Heart right ventricle (tissue), 16 donors: Measurements from ENCODE around the gene RAF1. TPM values are rescaled to one million over a fixed set of nuclear protein-coding genes. Genes with fewer than 3 reads are reported as not detected.
"Not testable (repeated sequence)": the region's sequence is repeated elsewhere in the genome, so short reads cannot be mapped to it uniquely, and the experiment has no call there.

Experiments used
- ATAC-seq, 8 donors: fragments of 200-7000 bp; cut with Tn5 transposase; one replicate each; pipeline ENCODE4 v1.9.1; 2020; ENCODE audit warnings: mild to moderate bottlenecking in 8 of 8, moderate library complexity in 8 of 8, moderate number of reproducible peaks in 1 of 8
- DNase-seq, 2 donors: peaks; one replicate each; pipeline ENCODE4 v3.0.0-alpha.2; 2020
- H3K27ac ChIP-seq, 10 donors: fragments of 200-600 bp; sonication (generic) in 2 of 10; one replicate each; pipeline versions ENCODE4 v1.5.0 to v1.8.0; 2020 to 2022; ENCODE audit warnings: mild to moderate bottlenecking in 3 of 10
- H3K27me3 ChIP-seq, 7 donors: fragments of 200-600 bp; one replicate each; pipeline ENCODE4 v1.8.0; 2021 to 2022; ENCODE audit warnings: mild to moderate bottlenecking in 2 of 7
- H3K36me3 ChIP-seq, 9 donors: fragments of 200-600 bp; sonication (generic) in 1 of 9; one replicate each; pipeline versions ENCODE4 v1.5.0 to v1.8.0; 2020 to 2022; ENCODE audit warnings: mild to moderate bottlenecking in 2 of 9
- H3K4me1 ChIP-seq, 9 donors: fragments of 200-600 bp; sonication (generic) in 1 of 9; one replicate each; pipeline versions ENCODE4 v1.5.0 to v1.8.0; 2020 to 2022; ENCODE audit warnings: mild to moderate bottlenecking in 4 of 9
- H3K4me3 ChIP-seq, 10 donors: fragments of 200-600 bp; sonication (generic) in 2 of 10; one replicate each; pipeline versions ENCODE4 v1.5.0 to v1.8.0; 2020 to 2022; ENCODE audit warnings: mild to moderate bottlenecking in 7 of 10, moderate library complexity in 2 of 10
- H3K9me3 ChIP-seq, 11 donors: fragments of 200-600 bp in 10 of 11; sonication (generic) in 2 of 11; one replicate each; pipeline versions ENCODE4 v1.5.0 to v1.8.0; 2013 to 2022; ENCODE audit warnings: mild to moderate bottlenecking in 2 of 11, control low read depth in 1 of 11, moderate library complexity in 1 of 11
- WGBS, 2 donors: extraction: QIAGEN DNeasy Blood & Tissue Kit; methylation state at CpG; one replicate each; pipeline ENCODE4 v1.1.7; 2013; ENCODE audit warnings: inconsistent platforms in 1 of 2; 5-methylcytosine and 5-hydroxymethylcytosine counted together
- intact Hi-C, 10 donors: fragments of 100-400 bp; cut with DNase I; formaldehyde crosslinking; loops; one replicate each; pipeline versions ENCODE4 v1.11.1 to v1.14.2; 2022
- polyA plus RNA-seq, 2 donors: library from polyadenylated mRNA; stranded (reverse); fragments of 200-250 nt; gene quantifications; one replicate each; pipeline ENCODE4 v1.2.3, GENCODE V29; 2013
- total RNA-seq, 10 donors: library from RNA; stranded (reverse); fragmentation: NEBNext Ultra II Directional in 3 of 10; extraction: Animal tissue kit (Norgen Biotek cat#: 25700) in 3 of 10; gene quantifications; one replicate each; pipeline versions ENCODE4 v1.2.1 to v1.2.4, GENCODE V29; 2021 to 2023
- TF ChIP-seq, protein P1 (sequence below), 9 donors: fragments of 200-600 bp; sonication (generic) in 2 of 9; IDR thresholded peaks; one replicate each; pipeline versions ENCODE4 v1.5.0 to v1.8.0; 2021 to 2022; ENCODE audit warnings: antibody characterized with exemption in 9 of 9, mild to moderate bottlenecking in 5 of 9, moderate library complexity in 1 of 9
- donor health status: Arrhythmogenic right ventricular cardiomyopathy.
- donor health status: ischemic (EF 13 %, LVEDD 7.1; RV severe dilation, severe dysfunction).
- donor health status: healthy with polysubstance abuse.
- donor health status: DM: no; HTN: yes; CAD: no.
- donor health status: DM: no; HTN: no; CAD: no.
- donor health status: ischemic (EF 25% LVEDD 6.9; RV normal size, moderate dysfunction).
- donor health status: ischemic (EF 25% LVEDD 5.7; RV mildly dilated, moderate dysfunction).
- donor health status: healthy.
- donor health status: DM: yes; HTN: yes; CAD: no.
- donor health status: Ischemic cardiomyopathy.
- donor health status: ischemic (EF 35%, LVEDD 5.7; RV mildly dilated, moderate dysfunction).
- donor health status: nonischemic (EF 11% LVEDD 7.7; RV severe dilation, severe dysfunction).
- donor health status: DM: yes; HTN: yes; CAD: no.
- donor health status: PGD.
- donor health status: ischemic (EF 29% LVEDD 5.4; RV normal size, mild dysfunction).
- donor health status: nonischemic (EF 23%, LVEDD 6.1; RV moderate dilation, normal function).

Gene RAF1
- total and polyA plus RNA-seq, 12 donors: 65.4 to 193 (median 123) TPM

DNA sequence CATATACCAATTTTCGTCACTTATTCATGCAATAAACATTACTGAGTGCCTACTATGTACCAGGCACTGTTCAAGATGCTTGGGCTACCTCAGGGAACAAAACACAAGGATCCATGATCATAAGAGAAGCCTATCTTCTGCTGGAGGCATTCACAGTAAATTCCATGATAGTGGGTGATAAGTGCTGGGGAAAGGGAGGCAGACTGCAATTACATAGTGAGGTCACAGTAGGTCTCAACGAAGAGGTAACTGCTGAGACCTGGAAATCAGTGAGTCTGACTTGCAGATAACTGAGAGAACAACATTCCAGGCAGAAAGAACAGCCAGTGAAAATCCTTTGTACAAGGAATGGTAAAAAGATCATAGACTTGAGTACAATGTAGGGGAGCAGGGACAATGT is 33.6 kb downstream of the RAF1 start:
- Histone ChIP-seq H3K27ac (peak overlapping the region; percentile 8 to 77 (median 60)), H3K4me1 (peaks cover 9 to 85% (median 56%) of the 10 kb centered on the region in 9 donors), H3K27me3 (no peaks in the 10 kb centered on the region), H3K4me3 (no peak overlapping the region), H3K9me3 (no peaks in the 10 kb centered on the region), H3K36me3 (peaks cover 0 to 8% (median 0%) of the 10 kb centered on the region in 9 donors)
- ATAC-seq: peak in 3 of 8 donors; percentile 4 to 33 (median 8)
- DNase-seq: no peak
- TF ChIP-seq, protein P1, sequence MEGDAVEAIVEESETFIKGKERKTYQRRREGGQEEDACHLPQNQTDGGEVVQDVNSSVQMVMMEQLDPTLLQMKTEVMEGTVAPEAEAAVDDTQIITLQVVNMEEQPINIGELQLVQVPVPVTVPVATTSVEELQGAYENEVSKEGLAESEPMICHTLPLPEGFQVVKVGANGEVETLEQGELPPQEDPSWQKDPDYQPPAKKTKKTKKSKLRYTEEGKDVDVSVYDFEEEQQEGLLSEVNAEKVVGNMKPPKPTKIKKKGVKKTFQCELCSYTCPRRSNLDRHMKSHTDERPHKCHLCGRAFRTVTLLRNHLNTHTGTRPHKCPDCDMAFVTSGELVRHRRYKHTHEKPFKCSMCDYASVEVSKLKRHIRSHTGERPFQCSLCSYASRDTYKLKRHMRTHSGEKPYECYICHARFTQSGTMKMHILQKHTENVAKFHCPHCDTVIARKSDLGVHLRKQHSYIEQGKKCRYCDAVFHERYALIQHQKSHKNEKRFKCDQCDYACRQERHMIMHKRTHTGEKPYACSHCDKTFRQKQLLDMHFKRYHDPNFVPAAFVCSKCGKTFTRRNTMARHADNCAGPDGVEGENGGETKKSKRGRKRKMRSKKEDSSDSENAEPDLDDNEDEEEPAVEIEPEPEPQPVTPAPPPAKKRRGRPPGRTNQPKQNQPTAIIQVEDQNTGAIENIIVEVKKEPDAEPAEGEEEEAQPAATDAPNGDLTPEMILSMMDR (IDR thresholded peaks at IDR 0.05): no peak
- intact Hi-C loops: no loop called here
- WGBS, 2 donors: 46 to 60% methylated on average over 2 of the region's 2 CpGs

DNA sequence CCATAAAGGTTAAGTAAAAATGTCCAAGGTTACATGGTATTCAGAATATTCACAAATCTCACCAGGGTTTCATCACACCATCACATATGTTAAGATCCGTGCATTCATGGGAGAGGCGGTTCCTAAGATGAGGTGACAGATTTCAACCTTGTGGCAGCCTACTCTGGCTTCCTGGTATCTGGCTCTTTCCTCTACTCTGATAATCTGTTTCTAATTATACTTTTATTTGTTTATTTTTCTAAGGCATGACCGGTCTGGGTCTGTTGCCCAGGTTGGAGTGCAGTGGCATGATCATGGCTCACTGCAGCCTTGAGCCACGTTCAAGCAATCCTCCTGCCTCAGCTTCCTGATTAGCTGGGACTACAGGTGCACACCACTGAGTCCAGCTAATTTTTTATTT is 34.4 kb downstream of the RAF1 start:
- 18 to 31% methylated on average over 4 of the region's 4 CpGs for WGBS, 2 donors
- TF ChIP-seq, protein P1 (IDR thresholded peaks at IDR 0.05): no peak
- Histone ChIP-seq H3K27ac (peak overlapping the region; percentile 49 to 77 (median 60)), H3K36me3 (peaks cover 0 to 2% (median 0%) of the 10 kb centered on the region in 9 donors), H3K4me1 (peaks cover 9 to 91% (median 63%) of the 10 kb centered on the region in 9 donors), H3K4me3 (no peak overlapping the region), H3K27me3 (no peaks in the 10 kb centered on the region), H3K9me3 (no peaks in the 10 kb centered on the region)
- intact Hi-C loops: loop anchor here in 1 of 10 donors (5.0 kb wide), 1 partner anchor 33 kb away; the partner anchor contains the start of gene RAF1
- peak; percentile 56 to 88 (median 86) for ATAC-seq
- peak; percentile 44 to 58 for DNase-seq

DNA sequence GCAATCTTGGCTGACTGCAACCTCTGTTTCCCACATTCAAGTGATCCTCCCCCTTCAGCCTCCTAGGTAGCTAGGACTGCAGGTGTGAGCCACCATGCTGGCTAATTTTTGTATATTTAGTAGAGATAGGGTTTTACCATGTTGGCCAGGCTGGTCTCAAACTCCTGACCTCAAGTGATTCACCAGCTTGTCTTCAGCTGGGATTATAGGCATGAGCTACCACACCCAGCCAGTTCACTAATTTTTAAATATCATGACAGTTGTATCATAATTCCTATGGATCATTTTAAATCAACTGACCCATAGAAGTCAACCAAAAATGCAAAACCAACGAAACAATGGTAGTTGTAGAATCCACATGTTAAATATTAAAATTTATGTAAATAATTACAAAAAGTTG is 35.1 kb downstream of the RAF1 start:
- intact Hi-C loops: loop anchor here in 1 of 10 donors (5.0 kb wide), 1 partner anchor 33 kb away; the partner anchor contains the start of gene RAF1
- no peaks in the 10 kb centered on the region for H3K27me3 ChIP-seq
- H3K27ac ChIP-seq: peak overlapping the region in 9 of 10 donors; percentile 42 to 77 (median 56)
- WGBS, 2 donors: 81 to 86% methylated on average over 1 of the region's 1 CpG
- H3K4me1 ChIP-seq: peaks cover 9 to 94% (median 68%) of the 10 kb centered on the region in 9 donors
- H3K4me3 ChIP-seq: no peak overlapping the region
- no peaks in the 10 kb centered on the region for H3K36me3 ChIP-seq
- TF ChIP-seq, protein P1 (IDR thresholded peaks at IDR 0.05): no peak
- ATAC-seq: no peak
- no peak for DNase-seq
- H3K9me3 ChIP-seq: no peaks in the 10 kb centered on the region

DNA sequence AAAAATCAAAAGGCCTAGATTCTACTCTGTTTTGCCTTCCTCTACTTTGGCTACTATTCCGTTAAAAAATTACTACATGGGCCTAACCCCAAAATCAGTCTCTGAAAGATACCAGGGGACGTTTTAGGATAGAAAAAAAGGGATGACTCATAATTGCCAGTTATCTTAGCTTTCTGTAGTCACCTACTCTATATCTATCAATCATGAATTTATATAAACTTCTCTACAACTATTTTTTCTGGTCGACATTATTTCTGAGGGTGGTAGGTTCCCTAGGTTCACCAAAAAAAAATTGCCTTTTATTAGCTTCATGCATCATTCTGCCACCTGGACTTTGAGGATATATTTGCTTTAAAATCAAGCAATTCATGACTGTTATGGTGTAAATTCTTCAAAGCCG is 36.5 kb downstream of the RAF1 start:
- TF ChIP-seq, protein P1 (IDR thresholded peaks at IDR 0.05): no peak
- intact Hi-C loops: loop anchor here in 1 of 10 donors (5.0 kb wide), 1 partner anchor 35 kb away; the partner anchor contains the start of gene RAF1
- no peak for ATAC-seq
- Histone ChIP-seq H3K9me3 (no peaks in the 10 kb centered on the region), H3K4me1 (peaks cover 10 to 93% (median 63%) of the 10 kb centered on the region in 9 donors), H3K27ac (peak overlapping the region in 8 of 10 donors; percentile 6 to 74 (median 40)), H3K4me3 (no peak overlapping the region), H3K36me3 (no peaks in the 10 kb centered on the region), H3K27me3 (no peaks in the 10 kb centered on the region)
- WGBS, 2 donors: 42 to 56% methylated on average over 4 of the region's 4 CpGs
- no peak for DNase-seq

DNA sequence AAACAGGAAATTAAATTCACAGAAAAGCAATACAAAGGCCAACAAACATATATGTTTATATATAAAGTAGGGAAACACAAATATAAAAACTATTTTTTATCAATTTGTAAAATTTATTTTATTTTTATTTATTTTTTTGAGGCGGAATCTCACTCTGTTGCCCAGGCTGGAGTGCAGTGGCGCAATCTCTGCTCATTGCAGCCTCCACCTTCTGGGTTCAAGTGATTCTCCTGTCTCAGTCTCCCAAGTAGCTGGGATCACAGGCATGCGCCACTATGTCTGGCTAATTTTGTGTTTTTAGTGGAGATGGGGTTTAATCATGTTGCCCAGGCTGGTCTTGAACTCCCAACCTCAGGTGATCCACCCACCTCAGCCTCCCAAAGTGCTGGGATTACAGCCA is 39.0 kb downstream of the RAF1 start:
- intact Hi-C loops: loop anchor here in 1 of 10 donors (5.0 kb wide), 1 partner anchor 37 kb away; the partner anchor contains the start of gene RAF1
- Histone ChIP-seq H3K4me1 (peaks cover 9 to 85% (median 65%) of the 10 kb centered on the region in 9 donors), H3K27ac (peak overlapping the region in 2 of 10 donors; percentile 13 to 14)
- H3K9me3 ChIP-seq, ATAC-seq, H3K4me3 ChIP-seq, H3K27me3 ChIP-seq, H3K36me3 ChIP-seq, DNase-seq: not testable (repeated sequence)
- 96 to 97% methylated on average over 3 of the region's 3 CpGs for WGBS, 2 donors
